GM12872 (cell line): Measurements from ENCODE around the gene NR3C2.

Experiments used
- TF ChIP-seq, protein P1 (sequence below): IDR thresholded peaks from 3 replicates; pipeline ENCODE4 v1.5.1; 2011; ENCODE audit warnings: low read depth, mild to moderate bottlenecking, low read length, moderate library complexity; ENCODE audit not compliant: insufficient read depth

NR3C2 gene

DNA sequence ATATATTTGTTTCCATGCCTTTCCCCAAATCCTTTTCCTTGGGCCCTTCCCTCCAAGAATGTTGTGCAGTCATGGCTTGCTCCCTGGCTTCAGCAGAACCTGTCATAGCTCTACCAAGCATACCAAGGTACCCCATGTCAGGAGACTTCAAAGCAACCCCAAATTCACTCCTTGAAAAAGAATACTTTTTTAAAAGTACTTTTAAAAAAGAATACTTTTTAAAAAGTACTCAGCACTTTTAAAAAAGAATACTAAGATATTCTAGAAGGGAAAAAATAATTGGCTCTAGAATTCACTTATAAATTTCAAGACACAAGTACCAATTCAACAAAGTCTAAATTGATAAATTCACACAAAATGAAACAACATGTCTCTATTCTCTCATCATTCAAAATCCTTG, 76.0 kb downstream of the NR3C2 start:
- TF ChIP-seq, protein P1, sequence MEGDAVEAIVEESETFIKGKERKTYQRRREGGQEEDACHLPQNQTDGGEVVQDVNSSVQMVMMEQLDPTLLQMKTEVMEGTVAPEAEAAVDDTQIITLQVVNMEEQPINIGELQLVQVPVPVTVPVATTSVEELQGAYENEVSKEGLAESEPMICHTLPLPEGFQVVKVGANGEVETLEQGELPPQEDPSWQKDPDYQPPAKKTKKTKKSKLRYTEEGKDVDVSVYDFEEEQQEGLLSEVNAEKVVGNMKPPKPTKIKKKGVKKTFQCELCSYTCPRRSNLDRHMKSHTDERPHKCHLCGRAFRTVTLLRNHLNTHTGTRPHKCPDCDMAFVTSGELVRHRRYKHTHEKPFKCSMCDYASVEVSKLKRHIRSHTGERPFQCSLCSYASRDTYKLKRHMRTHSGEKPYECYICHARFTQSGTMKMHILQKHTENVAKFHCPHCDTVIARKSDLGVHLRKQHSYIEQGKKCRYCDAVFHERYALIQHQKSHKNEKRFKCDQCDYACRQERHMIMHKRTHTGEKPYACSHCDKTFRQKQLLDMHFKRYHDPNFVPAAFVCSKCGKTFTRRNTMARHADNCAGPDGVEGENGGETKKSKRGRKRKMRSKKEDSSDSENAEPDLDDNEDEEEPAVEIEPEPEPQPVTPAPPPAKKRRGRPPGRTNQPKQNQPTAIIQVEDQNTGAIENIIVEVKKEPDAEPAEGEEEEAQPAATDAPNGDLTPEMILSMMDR, result no peak

DNA sequence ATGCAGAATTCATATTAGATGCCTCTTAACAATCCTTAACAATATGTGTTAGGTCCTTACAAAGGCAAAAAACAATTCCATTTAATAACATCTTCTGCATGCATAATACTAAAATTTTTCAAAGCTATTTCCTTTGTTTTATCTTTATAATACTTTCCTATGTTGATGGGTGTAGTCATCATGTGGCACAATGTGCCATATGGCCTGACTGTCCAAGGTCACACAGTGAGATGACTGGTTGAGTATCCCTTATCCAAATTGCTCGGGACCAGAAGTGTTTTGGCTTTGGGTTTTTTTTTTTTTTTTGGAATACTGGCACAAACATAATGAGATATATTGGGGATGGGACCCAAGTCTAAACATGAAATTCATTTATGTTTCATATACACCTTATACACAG, 77.7 kb downstream of the NR3C2 start:
- TF ChIP-seq, protein P1, result no peak

DNA sequence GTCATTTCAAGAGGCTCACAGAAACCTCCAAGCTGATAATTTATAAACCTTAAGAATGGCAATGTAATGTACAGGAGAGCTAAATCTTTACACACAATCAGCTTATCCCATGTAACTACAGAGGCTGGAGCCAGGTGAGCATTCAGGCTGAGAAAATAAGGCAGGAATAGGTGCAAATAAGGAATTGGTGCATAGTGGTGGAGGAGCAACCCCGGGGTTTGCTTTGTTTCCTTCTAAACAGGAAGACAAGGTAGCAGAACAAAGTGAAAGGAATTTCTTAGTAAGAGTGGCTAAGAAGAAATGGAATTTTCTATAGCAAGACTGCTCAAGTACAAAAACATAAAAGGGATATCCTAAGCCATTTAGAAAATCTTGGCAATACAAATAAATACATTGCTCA, 82.4 kb downstream of the NR3C2 start:
- TF ChIP-seq, protein P1, result no peak

DNA sequence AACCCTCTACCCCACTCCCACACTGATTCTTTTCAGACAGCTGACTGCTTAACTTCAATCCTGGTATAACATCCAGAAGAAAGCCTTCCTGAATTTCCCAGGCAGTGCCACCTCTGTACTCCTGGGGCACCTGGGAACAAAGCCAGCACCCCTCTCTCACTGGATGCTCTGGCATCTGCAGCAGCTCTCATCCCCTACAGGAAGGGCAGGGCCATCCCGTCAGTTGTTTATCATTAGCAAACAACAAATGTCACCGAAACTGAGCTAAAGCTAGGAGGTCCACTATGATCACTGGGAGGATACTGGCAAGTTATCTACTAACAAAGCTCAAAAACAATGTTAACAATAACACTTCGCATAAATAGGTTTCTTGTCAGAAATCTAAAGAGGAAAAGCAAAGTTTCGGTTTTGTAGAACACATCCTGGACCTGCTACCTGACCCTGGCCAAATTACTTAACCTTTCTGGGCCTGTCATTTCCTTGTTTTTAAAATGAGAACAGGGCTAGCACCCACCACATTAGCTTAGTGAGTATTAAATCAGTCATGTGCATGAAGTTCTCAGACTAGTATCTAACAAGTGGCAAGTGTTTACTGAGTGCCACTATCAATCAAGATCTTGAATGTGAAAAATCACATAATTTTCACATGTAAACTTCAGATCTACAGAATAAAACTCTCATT, 86.6 kb downstream of the NR3C2 start:
- TF ChIP-seq, protein P1, result no peak

GRCh38 chr4:148354186-148354585, 88.0 kb downstream of the NR3C2 start:
- TF ChIP-seq, protein P1, result no peak

- TF ChIP-seq, protein P1, result no peak
Observed at GRCh38 chr4:148353571-148353970, 88.6 kb downstream of the NR3C2 start.

DNA sequence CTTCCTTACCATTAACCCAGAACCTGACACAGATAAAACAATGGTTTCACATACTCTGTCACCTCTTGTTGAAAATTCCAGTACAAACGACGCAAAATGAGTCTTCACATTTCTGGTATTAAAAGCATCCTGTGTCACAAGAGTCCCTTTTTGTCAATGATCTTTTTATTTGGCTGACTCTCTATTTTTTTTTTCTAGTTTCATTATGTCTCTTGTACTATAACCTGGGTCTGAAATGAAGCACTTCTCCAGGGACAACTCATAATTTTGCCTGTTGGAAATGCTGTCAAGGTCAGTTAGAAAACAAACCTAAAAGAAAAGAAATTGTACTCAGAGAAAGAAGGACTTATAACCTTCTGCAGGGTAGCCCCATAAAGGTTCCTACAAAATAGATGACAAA, 93.1 kb downstream of the NR3C2 start:
- TF ChIP-seq, protein P1, result no peak
